ENCODE measurements around the gene VRK2.

DNA sequence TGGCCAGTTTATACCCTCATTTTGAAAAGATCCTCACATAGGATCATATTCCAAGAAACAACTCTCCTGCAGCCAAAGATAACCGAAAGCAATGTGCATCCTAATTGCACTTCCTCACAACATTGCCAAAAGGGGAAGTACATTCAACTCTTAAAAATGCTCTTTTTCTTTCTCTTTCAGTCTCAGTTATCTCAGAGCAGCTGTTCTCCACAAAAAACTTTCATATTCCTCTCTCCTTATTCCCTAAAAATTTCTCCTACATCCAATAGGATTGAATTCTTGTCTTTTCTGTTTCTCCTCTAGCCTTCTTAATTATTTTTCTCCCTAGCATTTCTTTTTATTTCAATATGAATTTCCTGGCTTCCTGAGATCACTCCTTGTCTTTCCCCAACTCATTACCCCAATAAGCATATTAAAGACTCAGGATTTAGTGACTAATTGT is 7.4 kb upstream of the VRK2 start:
- TF ChIP-seq, protein P1, sequence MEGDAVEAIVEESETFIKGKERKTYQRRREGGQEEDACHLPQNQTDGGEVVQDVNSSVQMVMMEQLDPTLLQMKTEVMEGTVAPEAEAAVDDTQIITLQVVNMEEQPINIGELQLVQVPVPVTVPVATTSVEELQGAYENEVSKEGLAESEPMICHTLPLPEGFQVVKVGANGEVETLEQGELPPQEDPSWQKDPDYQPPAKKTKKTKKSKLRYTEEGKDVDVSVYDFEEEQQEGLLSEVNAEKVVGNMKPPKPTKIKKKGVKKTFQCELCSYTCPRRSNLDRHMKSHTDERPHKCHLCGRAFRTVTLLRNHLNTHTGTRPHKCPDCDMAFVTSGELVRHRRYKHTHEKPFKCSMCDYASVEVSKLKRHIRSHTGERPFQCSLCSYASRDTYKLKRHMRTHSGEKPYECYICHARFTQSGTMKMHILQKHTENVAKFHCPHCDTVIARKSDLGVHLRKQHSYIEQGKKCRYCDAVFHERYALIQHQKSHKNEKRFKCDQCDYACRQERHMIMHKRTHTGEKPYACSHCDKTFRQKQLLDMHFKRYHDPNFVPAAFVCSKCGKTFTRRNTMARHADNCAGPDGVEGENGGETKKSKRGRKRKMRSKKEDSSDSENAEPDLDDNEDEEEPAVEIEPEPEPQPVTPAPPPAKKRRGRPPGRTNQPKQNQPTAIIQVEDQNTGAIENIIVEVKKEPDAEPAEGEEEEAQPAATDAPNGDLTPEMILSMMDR (IDR thresholded peaks at IDR 0.05) = no peak
- no peak for TF ChIP-seq POLR2A (IDR thresholded peaks at IDR 0.05)
